Stimulated activated CD8-positive, alpha-beta memory T cell treated with anti-CD3 and anti-CD28 coated beads, Interleukin-12 subunit alpha, Interleukin-12 subunit beta, amount 100 ng/mL, for 1 hour (primary cell): ENCODE data around the gene LAMTOR2.
"Not testable (repeated sequence)": the region's sequence is repeated elsewhere in the genome, so short reads cannot be mapped to it uniquely, and the experiment has no call there.

Experiments used
- DNase-seq: peaks from one replicate; pipeline ENCODE4 v3.0.0-alpha.2; 2020; ENCODE audit warnings: low read depth

Gene LAMTOR2

DNA sequence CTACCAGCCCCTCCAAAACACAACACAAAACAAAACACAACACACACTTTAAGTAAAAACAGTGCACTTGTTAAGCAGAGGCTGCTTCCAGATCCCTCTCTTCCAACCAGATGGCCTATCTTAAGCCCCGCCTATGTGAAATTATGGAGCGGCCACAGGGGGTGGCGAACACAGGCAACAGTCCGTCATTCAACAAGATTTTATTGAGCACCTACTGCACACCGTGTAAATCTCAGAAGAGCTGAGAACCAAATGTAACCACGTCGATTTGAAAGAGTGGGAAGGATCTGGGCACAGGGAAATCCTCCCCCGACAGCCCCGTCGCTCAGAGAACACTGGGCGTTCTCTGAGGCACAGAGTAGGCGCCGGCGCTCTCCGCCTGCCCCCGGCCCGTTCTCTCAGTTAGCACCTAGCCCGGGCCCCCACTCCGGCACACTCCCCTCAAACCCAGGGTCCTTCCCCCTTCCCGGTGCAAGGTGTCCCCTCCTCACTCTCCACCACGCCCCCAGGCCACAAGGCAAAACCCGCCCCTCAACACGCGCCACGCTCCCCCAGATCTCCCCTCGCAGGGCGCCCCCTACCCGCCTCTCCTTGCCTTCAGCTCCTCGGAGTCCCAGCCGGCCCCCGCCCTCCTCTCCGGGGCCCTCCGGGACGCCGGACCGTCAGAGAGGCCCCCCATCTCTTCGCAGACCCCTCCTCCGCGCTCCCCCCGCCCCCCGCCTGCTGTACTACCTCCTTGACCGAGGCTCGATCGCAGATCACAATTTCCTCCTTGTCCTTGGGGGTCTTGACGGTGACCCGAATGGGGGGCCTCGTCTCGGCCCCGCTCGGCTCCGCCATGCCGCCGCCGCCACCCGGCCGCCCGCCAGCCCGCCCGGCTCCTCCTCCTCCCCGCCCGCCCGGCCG, 1.5 kb upstream of the LAMTOR2 start:
- DNase-seq: peak; percentile 49

GRCh38 chr1:156053768-156054499, 648 bp upstream of the LAMTOR2 start, which contains the start of gene UBQLN4:
Gene UBQLN4 (minus strand): TSS chr1:156053798. CDS start chr1:156053701, 97 bp downstream.
- DNase-seq: peak; percentile 76

GRCh38 chr1:156055281-156056048, 883 bp downstream of the LAMTOR2 start:
- DNase-seq: no peak

DNA sequence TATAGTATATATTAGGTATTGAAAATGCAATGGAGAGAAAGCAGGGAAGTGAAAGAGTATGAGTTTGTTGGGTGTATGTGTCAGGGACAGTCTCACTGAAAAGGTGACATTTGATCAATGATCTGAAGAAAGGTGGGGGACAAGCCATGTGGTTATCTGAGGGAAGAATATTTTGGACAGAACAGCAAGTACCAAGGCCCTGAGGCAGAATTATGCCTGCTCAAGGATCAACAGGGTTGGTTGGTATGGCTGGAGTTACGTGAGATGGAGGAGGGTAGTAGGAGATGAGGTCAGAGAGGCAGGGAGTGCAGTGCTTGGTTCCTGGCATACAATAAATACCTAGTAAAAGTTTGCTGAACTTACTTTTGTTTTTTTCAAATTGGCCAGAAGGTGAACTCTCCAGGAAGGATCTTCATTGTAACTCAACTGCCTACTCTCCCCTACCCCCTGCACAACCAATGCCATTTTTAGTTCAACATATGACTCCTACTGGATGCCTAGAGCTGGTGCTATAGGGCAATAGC, 1.8 kb downstream of the LAMTOR2 start:
- DNase-seq: no peak

DNA sequence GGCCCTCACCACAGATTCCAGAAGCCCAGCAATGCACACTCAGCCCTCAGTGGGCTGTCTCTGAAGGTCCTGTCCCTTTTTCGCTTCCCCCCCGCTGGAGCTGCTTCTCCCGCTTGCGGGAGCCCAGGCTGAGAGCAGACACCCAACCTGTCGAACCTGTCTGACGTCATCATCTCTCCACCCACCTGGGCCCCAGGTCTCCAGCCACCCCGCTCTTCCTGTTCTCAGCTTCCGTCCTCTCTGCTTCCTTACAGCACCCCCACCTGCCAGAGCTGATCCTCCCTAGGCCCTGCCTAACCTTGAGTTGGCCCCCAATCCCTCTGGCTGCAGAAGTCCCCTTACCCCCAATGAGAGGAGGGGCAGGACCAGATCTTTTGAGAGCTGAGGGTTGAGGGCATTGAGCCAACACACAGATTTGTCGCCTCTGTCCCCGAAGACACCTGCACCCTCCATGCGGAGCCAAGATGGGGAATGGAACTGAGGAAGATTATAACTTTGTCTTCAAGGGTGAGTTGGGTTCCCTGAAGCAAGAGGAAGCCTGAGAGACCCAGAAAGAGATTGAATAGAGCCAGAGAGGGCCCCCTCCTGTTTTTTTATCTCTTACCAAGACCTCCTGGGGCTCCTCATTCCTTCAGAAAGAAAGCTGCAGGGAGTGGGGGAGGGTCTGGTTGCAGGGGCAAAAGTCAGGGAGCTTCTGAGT, 6.5 kb downstream of the LAMTOR2 start, which contains the start of gene RAB25:
RAB25 (plus strand) TSS at position 224 of the 700 bp plus-strand sequence; CDS start at position 465, 241 bp downstream.
- no peak for DNase-seq

DNA sequence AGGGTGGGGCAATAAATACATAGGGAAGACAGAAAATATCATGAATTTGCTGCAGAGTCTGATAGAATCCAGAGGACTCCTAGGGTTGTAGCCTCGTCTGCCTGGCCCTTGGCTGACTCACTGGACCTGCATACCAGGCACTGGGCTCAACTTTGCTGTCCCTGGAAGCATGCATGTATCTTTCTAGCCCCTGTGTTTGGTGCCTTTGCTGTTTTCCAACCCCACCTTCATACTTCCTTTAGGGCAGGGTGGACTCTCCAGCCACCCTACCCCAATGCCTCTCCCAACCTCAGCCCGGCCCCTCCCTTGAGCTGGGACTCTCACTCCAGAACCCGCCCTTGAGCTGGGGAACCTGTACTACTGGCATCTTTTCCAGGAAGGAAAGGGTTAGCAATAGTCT, 7.6 kb downstream of the LAMTOR2 start:
- DNase-seq: no peak

DNA sequence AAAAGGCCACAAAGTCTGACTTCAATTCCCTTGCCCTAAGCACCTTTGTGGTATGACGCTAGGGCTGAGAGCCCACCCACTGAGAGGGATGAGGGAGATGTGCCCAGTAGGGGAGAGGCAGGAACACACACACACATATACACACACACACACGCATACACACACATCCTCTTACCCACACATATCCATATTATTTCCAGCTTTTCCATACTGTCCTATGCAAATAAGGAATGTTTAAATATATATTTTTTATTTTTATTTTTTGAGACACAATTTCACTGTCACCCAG, 9.4 kb downstream of the LAMTOR2 start:
- DNase-seq: no peak

DNA sequence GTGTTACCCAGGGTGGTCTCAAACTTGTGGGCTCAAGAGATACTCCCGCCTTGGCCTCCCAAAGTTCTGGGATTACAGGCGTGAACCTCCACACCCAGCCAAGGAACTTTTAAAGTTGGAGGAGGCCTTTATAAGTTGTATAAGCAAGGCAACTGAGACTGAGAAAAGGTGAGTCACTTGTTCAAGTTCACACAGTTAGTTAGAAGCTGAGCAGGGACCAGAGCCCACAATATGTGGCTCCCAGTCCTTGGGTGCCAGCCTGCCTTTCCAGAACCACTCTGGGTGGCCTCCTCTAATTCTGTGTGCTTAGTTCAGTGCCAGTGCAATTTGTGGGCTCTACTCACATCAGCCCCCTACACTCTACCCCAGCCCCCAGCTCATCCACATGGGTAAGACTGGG, 10.0 kb downstream of the LAMTOR2 start:
- no peak for DNase-seq

- no peak for DNase-seq
These were observed 10.6 kb downstream of the LAMTOR2 start for GRCh38 chr1:156065212-156065611.

DNA sequence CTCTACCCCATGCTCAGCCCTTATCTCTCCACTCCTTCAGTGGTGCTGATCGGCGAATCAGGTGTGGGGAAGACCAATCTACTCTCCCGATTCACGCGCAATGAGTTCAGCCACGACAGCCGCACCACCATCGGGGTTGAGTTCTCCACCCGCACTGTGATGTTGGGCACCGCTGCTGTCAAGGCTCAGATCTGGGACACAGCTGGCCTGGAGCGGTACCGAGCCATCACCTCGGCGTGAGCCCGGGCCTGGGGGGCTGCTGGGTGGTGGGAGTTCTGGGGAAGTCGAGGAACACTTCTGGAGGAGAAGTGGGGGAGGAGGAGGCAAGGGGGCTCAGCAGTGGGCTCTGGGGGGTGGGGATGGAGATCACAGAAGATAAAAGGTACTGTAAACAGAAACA, 11.3 kb downstream of the LAMTOR2 start:
- DNase-seq: no peak

GRCh38 chr1:156067262-156067661, 12.7 kb downstream of the LAMTOR2 start:
- no peak for DNase-seq

- no peak for DNase-seq
These were observed 15.2 kb downstream of the LAMTOR2 start for GRCh38 chr1:156069490-156070455.

GRCh38 chr1:156070548-156070947, 16.0 kb downstream of the LAMTOR2 start:
- no peak for DNase-seq

- not testable (repeated sequence) for DNase-seq
These were observed 16.8 kb downstream of the LAMTOR2 start for GRCh38 chr1:156071332-156071816.

- no peak for DNase-seq
These were observed 17.7 kb downstream of the LAMTOR2 start for GRCh38 chr1:156072251-156072650.

GRCh38 chr1:156073110-156073687, 18.6 kb downstream of the LAMTOR2 start:
- no peak for DNase-seq

DNA sequence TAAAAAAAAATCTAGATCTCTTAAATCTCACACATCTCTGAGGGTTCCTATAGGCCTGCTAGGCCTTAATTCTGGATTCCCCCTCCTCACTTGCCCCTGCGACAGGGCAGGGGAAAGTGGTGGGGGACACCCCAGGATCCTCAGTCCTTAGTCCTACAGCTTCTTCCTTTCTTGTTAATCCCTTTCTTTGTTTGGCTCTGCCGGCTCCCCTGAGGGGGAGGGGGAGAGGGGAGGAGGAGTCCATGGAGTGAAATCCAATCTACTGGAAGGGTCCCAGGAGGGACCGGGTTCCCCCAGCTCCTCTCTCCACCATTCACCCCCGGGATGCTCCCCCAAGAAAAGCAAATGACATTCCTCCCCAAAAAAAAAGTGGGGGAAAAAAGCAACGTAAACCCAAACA, 19.2 kb downstream of the LAMTOR2 start:
- DNase-seq: no peak

- DNase-seq: no peak
These were observed 20.1 kb downstream of the LAMTOR2 start for GRCh38 chr1:156074661-156075060.

- no peak for DNase-seq
These were observed 20.6 kb downstream of the LAMTOR2 start for GRCh38 chr1:156075162-156075561.

DNA sequence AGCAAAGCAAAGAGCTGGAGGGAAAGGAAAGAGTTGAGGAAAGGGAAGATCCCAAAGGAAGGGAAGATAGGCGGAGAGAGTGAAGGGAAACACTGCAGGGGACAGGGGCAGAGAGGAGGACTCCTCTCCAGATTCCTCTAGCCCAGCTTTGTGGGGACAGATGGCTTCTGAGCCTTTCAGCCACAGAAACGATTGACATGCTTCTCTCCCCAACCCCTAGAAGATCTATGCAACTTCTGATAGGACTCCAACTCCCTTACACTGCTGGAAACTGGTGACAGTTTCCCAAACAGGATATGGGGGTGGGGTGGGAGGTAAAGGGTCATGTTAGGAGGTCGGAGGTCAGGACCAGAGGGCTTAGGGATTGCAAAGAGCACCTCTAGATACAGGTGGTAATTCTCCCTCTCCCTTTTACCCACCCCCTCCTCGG, 21.2 kb downstream of the LAMTOR2 start:
- no peak for DNase-seq
